Type B pancreatic cell (in vitro differentiated cells): ENCODE data around the gene PCLAF. TPM values are rescaled to one million over a fixed set of nuclear protein-coding genes. Genes with fewer than 3 reads are reported as not detected.
"Not testable (repeated sequence)": the region's sequence is repeated elsewhere in the genome, so short reads cannot be mapped to it uniquely, and the experiment has no call there.

Experiments
- DNase-seq: peaks from one replicate; pipeline ENCODE4 v3.0.0; 2021; ENCODE audit warnings: mixed read lengths; ENCODE audit not compliant: unreplicated experiment; ENCODE audit errors: extremely low spot score
- H3K27ac Mint-ChIP-seq: 2 replicates; pipeline ENCODE4 v1.8.0; 2021; ENCODE audit warnings: mild to moderate bottlenecking, mixed read lengths
- H3K27me3 Mint-ChIP-seq: 2 replicates; pipeline ENCODE4 v1.8.0; 2021; ENCODE audit warnings: mixed read lengths
- H3K36me3 Mint-ChIP-seq: 2 replicates; pipeline ENCODE4 v1.8.0; 2021; ENCODE audit warnings: mixed read lengths
- H3K4me1 Mint-ChIP-seq: one replicate; pipeline ENCODE4 v1.8.0; 2021; ENCODE audit warnings: mixed read lengths; ENCODE audit not compliant: unreplicated experiment
- H3K4me3 Mint-ChIP-seq: 2 replicates; pipeline ENCODE4 v1.8.0; 2021; ENCODE audit warnings: mild to moderate bottlenecking, mixed read lengths
- H3K9me3 Mint-ChIP-seq: 2 replicates; pipeline ENCODE4 v1.8.0; 2021; ENCODE audit warnings: mixed read lengths
- total RNA-seq: library from RNA; stranded (reverse); gene quantifications from 2 replicates; pipeline ENCODE4 v1.2.1, GENCODE V29; 2021; ENCODE audit warnings: low replicate concordance
- TF ChIP-seq, protein P1 (sequence below): fragments of 200-600 bp; sonication (generic); conservative IDR thresholded peaks from 2 replicates; pipeline ENCODE4 v1.5.0; 2021; ENCODE audit warnings: antibody characterized with exemption, mild to moderate bottlenecking

The PCLAF gene
- total RNA-seq, 1 donor from 2014 or later, result 45.9 TPM

DNA sequence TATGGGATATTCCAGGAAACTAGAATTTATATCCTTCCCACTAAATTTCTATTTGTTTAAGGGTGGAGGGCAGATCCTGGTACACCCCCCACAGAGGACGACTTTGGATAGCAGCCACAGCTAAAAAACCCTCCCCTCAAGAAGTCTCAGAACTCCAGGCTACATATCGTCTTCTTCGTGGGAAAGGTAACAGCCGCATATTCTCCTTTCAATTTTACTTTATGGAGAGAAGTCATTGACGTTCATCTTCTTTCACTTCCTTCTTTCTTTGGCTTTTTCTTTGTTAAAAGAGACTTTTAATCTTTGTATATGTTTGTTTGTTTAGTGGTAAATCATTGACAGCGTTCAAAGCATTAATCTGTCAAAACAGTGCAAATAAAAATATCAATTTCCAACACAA lies 42.7 kb upstream of the PCLAF start:
- Mint-ChIP-seq H3K36me3 (peaks cover 14% of the 10 kb centered on the region), H3K9me3 (no peaks in the 10 kb centered on the region), H3K4me3 (no peak overlapping the region), H3K27me3 (no peaks in the 10 kb centered on the region), H3K27ac (no peak overlapping the region), H3K4me1 (no peaks in the 10 kb centered on the region)
- DNase-seq, result no peak
- TF ChIP-seq, protein P1, sequence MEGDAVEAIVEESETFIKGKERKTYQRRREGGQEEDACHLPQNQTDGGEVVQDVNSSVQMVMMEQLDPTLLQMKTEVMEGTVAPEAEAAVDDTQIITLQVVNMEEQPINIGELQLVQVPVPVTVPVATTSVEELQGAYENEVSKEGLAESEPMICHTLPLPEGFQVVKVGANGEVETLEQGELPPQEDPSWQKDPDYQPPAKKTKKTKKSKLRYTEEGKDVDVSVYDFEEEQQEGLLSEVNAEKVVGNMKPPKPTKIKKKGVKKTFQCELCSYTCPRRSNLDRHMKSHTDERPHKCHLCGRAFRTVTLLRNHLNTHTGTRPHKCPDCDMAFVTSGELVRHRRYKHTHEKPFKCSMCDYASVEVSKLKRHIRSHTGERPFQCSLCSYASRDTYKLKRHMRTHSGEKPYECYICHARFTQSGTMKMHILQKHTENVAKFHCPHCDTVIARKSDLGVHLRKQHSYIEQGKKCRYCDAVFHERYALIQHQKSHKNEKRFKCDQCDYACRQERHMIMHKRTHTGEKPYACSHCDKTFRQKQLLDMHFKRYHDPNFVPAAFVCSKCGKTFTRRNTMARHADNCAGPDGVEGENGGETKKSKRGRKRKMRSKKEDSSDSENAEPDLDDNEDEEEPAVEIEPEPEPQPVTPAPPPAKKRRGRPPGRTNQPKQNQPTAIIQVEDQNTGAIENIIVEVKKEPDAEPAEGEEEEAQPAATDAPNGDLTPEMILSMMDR, result no peak

DNA sequence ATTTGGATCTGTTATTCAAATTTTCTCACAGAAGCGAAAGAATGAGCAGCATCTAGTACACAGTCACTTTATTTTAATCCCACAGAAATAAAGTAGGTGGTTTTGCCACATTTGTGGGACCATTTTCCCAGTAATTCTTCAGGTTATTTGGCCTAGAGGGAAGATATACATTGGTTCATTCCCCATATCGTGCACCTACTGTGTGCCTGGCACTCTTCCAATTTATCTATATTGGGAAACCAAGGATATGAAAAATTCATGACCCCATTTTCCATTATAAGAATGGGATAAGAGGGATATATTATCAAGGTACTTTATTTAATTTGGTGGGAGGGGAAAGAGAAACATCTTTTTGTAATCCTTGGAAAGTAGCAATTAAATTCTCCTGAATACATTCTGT lies 41.5 kb upstream of the PCLAF start:
- peaks cover 16% of the 10 kb centered on the region for H3K36me3 Mint-ChIP-seq
- H3K4me1 Mint-ChIP-seq, result no peaks in the 10 kb centered on the region
- TF ChIP-seq, protein P1, result no peak
- no peak overlapping the region for H3K4me3 Mint-ChIP-seq
- no peaks in the 10 kb centered on the region for H3K27me3 Mint-ChIP-seq
- no peak overlapping the region for H3K27ac Mint-ChIP-seq
- no peak for DNase-seq
- H3K9me3 Mint-ChIP-seq, result no peaks in the 10 kb centered on the region

DNA sequence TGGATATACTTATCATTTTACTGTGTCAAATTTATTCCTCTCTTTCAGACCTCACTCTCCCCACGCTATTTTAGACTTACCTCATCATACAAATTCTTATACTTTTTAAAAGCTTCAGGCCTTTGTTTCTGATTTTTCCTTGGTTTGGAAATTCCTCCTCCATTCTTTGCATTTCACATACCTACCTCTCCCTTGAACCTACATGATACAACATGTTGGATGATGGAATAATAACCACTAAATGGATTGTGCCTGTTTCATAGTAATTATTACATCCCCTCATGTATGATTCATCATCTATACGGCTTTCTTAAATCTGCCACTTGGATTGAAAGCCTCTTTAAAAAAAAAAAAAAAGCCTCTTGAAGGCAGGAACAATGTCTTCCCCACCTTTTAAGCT lies 31.0 kb upstream of the PCLAF start:
- no peaks in the 10 kb centered on the region for H3K9me3 Mint-ChIP-seq
- TF ChIP-seq, protein P1, result no peak
- H3K4me3 Mint-ChIP-seq, result no peak overlapping the region
- no peaks in the 10 kb centered on the region for H3K27me3 Mint-ChIP-seq
- no peaks in the 10 kb centered on the region for H3K4me1 Mint-ChIP-seq
- H3K27ac Mint-ChIP-seq, result no peak overlapping the region
- H3K36me3 Mint-ChIP-seq, result peaks cover 33% of the 10 kb centered on the region
- no peak for DNase-seq

DNA sequence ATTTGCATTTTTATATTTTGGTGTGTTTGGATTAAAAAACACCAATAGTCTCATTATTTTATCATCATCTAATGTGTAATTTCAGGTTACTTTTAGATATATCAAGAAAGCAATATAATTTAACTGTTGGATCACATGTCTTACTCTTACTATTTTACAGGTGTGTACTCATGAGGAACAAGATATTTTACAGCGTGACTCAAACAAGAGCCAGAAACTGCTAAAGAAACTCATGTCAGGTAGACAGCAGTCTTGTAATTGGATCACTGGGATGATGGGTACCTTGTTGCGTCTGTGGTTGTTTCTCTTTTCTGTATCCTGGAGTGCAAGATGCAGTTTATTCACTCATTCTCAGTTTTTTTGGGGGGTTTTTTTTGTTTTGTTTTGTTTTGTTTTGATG lies 19.3 kb upstream of the PCLAF start:
- Mint-ChIP-seq H3K27me3 (no peaks in the 10 kb centered on the region), H3K9me3 (no peaks in the 10 kb centered on the region), H3K27ac (no peak overlapping the region), H3K4me3 (no peak overlapping the region), H3K4me1 (no peaks in the 10 kb centered on the region), H3K36me3 (peaks cover 17% of the 10 kb centered on the region)
- no peak for DNase-seq
- TF ChIP-seq, protein P1, result no peak

DNA sequence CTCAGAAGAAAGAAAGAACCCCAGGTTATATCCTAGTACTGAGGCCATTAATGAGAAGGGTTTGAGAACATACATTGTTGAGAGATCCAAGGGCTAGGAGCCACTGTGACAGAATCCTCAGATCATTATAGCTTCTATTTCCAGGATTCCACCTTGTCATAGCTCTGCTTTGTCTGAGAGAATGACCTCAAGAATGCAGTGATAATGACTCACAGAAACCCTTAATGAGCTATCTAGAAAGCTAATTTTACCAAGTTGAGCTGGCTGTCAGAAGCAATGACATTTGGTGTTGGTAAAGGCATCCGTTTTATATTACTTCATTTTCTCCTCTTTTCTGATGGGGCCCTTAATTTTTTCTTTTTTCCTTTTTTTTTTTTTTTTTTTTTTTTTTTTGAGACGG lies 17.3 kb upstream of the PCLAF start:
- Mint-ChIP-seq H3K4me1 (no peaks in the 10 kb centered on the region), H3K4me3 (no peak overlapping the region), H3K27me3 (no peaks in the 10 kb centered on the region), H3K27ac (no peak overlapping the region), H3K36me3 (peaks cover 22% of the 10 kb centered on the region), H3K9me3 (no peaks in the 10 kb centered on the region)
- DNase-seq, result no peak
- TF ChIP-seq, protein P1, result no peak

DNA sequence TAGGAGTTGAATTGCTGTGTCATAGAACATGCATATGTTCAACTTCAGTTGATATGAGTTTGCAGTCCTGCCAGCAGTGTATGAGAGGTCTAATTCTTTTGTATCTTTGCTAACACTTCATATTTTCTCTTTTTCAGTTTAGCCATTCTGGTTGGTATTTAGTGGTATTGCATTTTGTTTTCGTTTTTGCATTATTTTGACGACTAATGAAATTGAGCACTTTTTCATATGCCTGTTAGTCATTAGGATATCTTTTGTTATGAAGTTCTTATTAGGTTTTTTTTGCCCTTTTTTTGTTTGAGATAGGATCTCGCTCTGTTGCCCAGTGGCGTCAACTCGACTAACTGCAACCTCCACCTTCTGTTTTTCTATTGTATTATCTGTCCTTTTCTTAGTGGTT lies 15.5 kb upstream of the PCLAF start:
- Mint-ChIP-seq H3K9me3 (no peaks in the 10 kb centered on the region), H3K36me3 (peaks cover 22% of the 10 kb centered on the region), H3K27me3 (no peaks in the 10 kb centered on the region), H3K27ac (no peak overlapping the region), H3K4me3 (no peak overlapping the region), H3K4me1 (no peaks in the 10 kb centered on the region)
- TF ChIP-seq, protein P1, result no peak
- no peak for DNase-seq

DNA sequence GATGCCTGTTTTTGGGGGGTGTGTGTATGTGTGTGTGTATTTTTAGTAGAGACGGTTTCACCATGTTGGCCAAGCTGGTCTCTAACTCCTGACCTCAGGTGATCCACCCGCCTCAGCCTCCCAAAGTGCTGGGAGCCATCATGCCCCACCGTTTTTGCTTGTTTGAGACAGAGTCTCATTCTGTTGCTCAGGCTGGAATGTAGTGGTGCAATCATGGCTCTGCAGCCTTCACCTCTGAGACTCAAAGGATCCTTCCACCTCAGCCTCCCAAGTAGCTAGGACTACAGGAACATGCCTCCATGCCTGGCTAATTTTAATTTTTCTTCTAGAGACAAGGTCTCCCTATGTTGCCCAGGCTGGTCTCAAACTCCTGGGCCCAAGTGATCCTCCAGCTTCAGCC lies 11.2 kb upstream of the PCLAF start:
- not testable (repeated sequence) for H3K9me3 Mint-ChIP-seq, H3K27ac Mint-ChIP-seq, H3K4me3 Mint-ChIP-seq, DNase-seq, H3K27me3 Mint-ChIP-seq
- Mint-ChIP-seq H3K36me3 (peaks cover 19% of the 10 kb centered on the region), H3K4me1 (peaks cover 15% of the 10 kb centered on the region)
